Uterus (tissue), 2 donors: ENCODE results near the gene SRP54.

Experiments
- CTCF ChIP-seq, 4 experiments: fragments of 200-600 bp in 2 of 4; fragments of 450-650 bp in 2 of 4; sonication (generic) in 2 of 4; IDR thresholded peaks; one replicate each; pipeline ENCODE4 v1.5.1; 2016 to 2019; ENCODE audit warnings: antibody characterized with exemption in 4 of 4, mild to moderate bottlenecking in 2 of 4, moderate library complexity in 1 of 4
- POLR2A ChIP-seq, 2 donors: fragments of 450-650 bp; IDR thresholded peaks; one replicate each; pipeline ENCODE4 v1.6.1; 2016; ENCODE audit warnings: antibody characterized with exemption in 2 of 2, mild to moderate bottlenecking in 1 of 2, moderate library complexity in 1 of 2

- TF ChIP-seq CTCF (IDR thresholded peaks at IDR 0.05) (no peak), POLR2A (IDR thresholded peaks at IDR 0.05) (no peak)
Measured at GRCh38 chr14:35044939-35045797, 62.4 kb downstream of the SRP54 start.
